Measurements from ENCODE around the gene MTA2.

MTA2 gene

GRCh38 chr11:62545437-62546243 is 56.0 kb downstream of the MTA2 start:
- DNase-seq: no peak

GRCh38 chr11:62544581-62545436 is 56.9 kb downstream of the MTA2 start:
- no peak for DNase-seq

- DNase-seq: no peak
These were observed 57.8 kb downstream of the MTA2 start for GRCh38 chr11:62543680-62544444.

Data from DMS 273 treated with DMSO at 0.1 percent for 48 hours (cell line).